Fibroblast of villous mesenchyme (primary cell): ENCODE results near the gene YARS2. TPM values are rescaled to one million over a fixed set of nuclear protein-coding genes. Genes with fewer than 3 reads are reported as not detected.

Experiments
- DNase-seq: peaks from one replicate; pipeline ENCODE4 v3.0.0-alpha.2; 2010; ENCODE audit warnings: low read depth
- H3K4me3 ChIP-seq: 2 replicates; pipeline ENCODE4 v1.5.1; 2011; ENCODE audit warnings: low read depth, mild to moderate bottlenecking, low read length
- CTCF ChIP-seq: IDR thresholded peaks from 2 replicates; pipeline ENCODE4 v1.5.1; 2012; ENCODE audit warnings: low read depth, mild to moderate bottlenecking, low read length; ENCODE audit not compliant: insufficient read depth
- total RNA-seq: library from RNA; depleted of rRNA; stranded (reverse); fragments of >200 nt; gene quantifications from 2 replicates; pipeline ENCODE4 v1.2.3, GENCODE V29; 2012

Gene YARS2
- total RNA-seq, 1 donor, result 32.8 TPM

- DNase-seq, result peak; percentile 73
- peak; percentile 83 for TF ChIP-seq CTCF
- H3K4me3 ChIP-seq, result peak overlapping the region; percentile 100
These were observed 545 bp downstream of the YARS2 start for GRCh38 chr12:32755051-32755653.

GRCh38 chr12:32754111-32754510, 1.6 kb downstream of the YARS2 start:
- peak overlapping the region; percentile 100 for H3K4me3 ChIP-seq
- DNase-seq, result no peak
- TF ChIP-seq CTCF, result no peak

- no peak for TF ChIP-seq CTCF
- H3K4me3 ChIP-seq, result no peak overlapping the region
- DNase-seq, result no peak
These were observed 2.1 kb downstream of the YARS2 start for GRCh38 chr12:32753605-32754004.

- no peak for TF ChIP-seq CTCF
- no peak overlapping the region for H3K4me3 ChIP-seq
- DNase-seq, result no peak
These were observed 12.4 kb downstream of the YARS2 start for GRCh38 chr12:32743264-32743663.

- DNase-seq, result no peak
- no peak for TF ChIP-seq CTCF
- H3K4me3 ChIP-seq, result no peak overlapping the region
These were observed 13.6 kb downstream of the YARS2 start for GRCh38 chr12:32742133-32742532.

GRCh38 chr12:32739279-32739678, 16.4 kb downstream of the YARS2 start:
- H3K4me3 ChIP-seq, result no peak overlapping the region
- TF ChIP-seq CTCF, result no peak
- DNase-seq, result no peak

GRCh38 chr12:32737715-32738114, 18.0 kb downstream of the YARS2 start:
- no peak for DNase-seq
- TF ChIP-seq CTCF, result no peak
- no peak overlapping the region for H3K4me3 ChIP-seq
